ENCODE data around the gene SELENOO.
A peak's percentile ranks its signal among the peaks of the same experiment; 100 is the strongest.

SELENOO gene

DNA sequence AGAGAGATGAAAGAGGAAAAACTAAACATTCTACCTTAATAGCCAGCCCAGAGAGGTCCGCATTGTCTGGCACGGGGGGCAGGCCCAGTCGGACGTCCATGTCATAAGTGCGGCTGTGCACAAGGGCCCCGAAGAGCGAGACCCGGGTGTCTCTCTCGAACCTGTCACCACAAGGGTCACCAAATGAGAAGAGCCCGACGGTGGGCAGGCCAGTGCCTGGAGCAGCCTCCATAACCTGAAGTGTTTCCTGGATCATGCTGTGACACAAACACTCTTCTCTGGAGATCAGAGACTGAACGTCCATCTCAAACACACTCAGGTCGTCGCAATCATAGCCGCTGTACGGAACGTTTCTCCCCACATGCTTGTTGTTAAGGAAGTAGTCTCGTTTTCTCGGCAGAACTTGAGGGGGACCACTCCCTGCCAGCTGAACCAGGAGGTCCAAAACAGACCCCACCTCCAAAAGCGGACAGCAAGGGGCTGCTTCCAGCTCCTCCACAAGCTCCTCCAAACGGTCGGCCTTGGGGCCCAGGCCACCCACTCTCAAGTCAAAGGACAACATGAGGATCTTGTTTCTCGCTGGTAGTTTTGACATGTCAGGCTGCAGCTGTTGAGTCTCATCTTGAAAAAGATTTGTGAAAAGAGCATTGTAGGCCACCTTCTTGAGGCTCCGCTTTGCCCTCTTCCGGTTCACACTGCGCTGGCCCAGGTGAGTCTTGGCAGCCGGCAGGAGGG, 43.0 kb downstream of the SELENOO start:
- DNase-seq = no peak

DNA sequence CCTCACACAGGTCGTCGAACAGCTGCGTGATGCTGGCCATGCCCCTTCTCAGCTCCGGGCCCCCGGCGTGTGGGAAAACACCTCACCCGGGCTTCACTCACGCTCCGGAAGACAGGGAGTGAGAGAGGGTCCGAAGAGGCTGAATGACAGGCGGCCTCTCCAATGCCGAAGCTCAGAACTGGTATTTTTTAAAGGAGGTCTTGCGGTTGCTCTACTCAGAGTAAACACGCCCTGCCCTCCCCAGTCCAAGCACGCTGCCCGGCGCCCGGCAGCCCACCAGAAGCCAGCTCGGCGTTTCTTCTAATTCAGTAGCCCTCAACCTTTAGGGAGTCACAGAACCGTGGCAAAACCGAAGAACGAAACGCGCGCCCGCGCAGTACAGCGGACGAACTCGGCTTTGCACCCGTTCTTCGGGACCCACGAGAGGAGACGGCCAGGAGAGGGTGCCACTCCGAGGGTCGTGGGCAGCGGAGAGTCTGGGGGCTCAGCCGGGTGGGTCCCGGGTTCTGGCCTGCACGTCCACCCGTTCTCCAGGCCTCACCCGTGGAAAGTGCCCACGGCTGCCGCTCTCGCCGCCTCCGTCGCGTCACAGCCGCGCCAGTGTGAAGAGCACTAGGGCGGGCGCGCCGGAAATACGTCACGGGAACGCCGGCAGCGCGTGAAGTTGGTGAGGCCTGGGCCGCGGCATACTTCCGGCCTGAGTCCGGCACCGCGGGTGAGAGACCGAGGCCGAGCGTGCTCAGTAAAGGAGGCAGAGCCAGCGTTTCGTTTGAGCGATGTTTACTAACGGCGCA, 43.8 kb downstream of the SELENOO start, which contains the start of gene TUBGCP6:
TUBGCP6 (minus strand) TSS at position 604 of the 794 bp plus-strand sequence; CDS start at position 40, 564 bp downstream.
- DNase-seq = peak; percentile 96

DNA sequence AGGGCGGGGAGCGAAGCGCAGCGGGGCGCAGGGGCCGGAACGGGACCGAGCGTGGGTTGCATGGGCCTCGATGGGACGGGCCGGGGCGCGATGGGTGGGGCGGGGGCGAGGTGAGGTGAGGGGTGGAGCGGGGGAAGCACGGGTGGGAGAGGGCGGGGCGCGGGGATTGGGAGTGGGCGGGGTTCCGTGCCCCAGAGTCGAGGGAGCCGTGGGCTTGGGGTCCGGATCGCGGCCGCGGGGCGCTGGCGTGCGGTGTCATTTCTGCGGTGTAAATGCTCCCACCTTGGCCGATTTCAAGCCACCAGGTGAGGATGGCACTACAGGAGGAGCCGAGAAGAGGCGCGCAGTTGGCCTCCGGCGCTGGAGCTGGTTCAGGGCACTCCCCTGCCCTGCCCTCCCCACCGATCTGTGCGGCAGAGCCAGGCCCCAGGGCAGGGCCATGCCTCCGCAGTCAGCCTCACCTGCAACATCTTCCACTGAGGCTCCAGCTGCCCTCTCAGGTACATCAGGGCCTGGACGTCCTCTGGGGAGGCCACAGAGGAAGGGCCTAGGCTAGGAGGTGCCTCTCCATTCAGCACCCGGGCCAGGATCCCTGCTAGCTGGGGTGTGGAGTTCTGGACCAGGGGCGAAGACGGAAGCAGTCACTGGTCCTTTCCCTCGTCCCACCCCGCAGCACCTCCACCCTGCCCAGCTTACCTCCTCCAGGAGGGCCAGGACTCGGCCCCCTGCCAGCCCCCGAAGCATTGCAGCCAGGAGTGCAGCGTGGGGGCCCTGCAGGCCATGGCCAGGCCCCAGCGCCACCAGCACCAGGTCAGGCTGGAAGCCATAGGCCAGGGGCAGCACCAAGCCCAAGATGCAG, 44.6 kb downstream of the SELENOO start:
- DNase-seq = no peak

DNA sequence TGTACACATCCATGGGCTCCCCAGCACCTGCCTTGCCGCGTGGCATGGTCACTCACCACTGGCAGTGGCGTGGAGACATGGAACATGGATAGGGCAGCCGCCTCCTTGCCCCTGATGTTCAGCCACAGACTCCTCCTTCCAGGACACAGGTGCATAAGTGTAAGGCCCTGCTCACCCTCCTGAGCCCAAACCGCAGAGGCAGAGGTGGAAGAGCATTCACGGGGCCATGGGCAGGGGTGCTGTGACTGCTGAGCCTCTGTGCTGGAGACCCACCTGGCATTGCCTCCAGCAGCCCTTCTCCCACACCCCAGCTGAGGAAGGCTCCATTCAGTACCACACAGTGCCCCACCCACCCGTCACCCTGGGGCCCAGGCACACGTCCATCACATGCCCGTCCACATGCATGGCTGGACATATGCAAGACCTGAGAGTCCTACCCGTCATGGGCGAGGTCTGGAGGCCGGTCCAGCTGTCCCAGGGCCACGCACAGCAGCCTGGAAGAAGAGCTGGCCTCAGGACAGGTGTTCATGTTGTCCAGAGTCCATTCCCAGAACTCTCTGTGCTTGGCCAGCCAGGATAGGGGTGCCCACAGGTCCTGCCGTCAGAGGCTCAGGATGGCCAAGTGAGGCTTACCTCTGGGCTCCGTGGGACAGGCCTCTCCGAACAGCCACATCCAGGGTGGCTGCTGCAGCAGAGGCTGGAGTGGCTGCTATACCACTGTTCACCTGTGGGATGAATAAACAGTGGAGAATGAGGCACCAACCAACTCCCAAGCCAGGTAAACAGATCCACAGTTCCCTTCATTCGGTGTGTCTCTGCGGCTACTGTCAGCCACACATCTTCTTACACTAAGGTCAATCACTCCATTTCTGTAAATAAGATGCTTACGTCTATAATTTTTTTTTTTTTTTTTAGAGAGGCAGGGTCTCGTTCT, 45.7 kb downstream of the SELENOO start:
- no peak for DNase-seq

DNA sequence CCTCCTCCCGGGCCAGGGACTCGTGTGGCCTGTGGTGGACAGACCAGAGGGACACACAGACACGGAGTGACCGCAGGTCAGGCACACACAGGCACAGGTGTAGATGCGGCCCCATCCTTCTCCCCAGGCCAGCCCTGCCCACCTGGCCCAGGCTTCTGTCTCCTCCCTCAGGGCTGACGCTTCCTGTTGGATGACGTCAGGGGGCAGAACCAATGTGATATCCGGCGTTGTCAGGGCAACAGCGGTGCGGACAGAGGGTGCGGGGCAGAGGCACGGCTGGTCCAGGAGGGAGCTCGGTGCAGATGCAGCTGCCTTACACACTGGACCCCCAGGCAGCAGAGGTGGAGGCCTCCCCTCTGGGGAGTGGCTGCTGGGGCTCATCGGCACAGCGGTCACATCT, 46.9 kb downstream of the SELENOO start:
- peak; percentile 75 for DNase-seq

DNA sequence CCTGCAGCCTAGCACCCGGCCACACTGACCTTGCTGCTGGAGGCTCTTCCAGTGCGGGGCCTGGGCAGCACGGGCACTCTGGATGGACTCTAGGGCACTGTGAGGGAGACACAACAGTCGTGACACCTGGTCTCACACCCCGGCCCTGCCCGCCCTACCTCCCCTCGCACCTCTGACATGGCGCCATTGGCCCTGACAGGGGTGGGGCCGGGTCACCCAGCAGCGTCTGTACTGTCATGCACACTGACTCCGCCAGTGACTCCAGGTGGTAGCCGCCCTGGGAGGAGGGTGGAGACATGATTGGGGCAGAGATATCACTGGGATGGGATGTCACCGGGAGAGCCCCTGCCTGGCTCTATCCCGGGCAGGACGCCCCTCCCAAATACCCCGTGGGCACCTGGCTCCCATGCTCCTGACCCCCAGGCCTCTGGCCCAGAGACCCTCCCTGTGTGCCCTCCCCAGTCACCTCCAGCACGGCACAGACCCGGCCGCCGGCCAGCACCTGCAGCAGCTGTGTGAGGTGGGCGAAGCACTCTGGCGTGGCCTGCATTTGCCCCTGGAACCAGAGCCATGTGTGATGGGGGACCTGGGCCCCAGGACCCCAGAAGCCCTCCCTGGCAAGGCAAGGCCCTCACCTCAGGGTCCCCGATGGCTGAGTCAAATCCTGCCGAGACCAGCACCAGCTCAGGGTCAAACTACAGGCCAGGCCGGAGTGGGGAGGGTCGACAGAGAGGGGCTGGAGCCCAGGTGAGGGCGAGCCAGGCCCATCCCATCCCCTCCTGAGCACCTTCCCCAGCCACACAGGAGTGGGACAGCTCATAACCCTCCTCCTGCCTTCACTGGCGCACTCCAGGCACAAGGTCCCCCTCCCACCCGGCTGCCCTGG, 47.6 kb downstream of the SELENOO start:
- DNase-seq = no peak

DNA sequence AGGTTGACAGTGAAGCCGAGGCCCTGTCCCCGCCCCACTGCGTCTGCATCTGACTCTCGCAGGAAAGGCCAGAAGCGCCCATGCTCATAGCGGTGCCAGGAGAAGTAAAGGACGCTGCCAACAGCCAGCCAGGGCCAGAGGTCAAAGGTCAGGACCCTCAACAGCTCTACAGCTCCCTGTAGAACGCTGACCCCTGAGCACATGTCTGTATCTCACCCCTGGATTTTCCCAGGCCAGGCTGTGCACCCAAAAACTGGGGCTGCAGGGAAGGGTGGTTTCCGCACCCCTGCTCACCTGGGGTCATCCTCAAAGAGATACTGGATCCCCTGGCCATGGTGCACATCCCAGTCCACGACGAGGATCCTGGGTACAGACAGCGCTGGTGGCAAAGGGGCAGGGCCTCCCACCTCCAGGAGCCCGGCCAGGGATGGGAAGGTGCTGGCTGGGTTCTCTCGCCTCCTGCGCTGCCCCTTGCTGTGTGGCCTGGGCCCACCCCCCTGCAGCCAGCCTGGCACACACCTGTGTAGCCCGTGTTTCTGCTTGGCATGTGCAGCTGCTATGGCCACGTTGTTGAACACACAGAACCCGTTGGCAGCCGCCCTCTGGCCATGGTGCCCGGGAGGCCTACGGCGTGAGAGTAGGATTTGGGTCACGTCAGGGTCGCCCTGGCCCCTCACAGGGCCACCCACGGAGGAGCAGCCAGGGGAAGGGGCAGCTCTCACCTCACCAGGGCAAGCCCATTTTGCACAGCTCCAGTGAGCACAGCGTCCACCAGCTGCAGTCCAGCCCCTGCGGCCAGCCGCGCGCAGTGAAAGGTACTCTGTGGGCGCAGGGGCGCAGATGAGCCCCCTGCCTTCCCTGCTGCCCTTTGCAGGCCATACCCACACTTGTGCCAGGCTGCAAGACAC, 48.8 kb downstream of the SELENOO start:
- no peak for DNase-seq

DNA sequence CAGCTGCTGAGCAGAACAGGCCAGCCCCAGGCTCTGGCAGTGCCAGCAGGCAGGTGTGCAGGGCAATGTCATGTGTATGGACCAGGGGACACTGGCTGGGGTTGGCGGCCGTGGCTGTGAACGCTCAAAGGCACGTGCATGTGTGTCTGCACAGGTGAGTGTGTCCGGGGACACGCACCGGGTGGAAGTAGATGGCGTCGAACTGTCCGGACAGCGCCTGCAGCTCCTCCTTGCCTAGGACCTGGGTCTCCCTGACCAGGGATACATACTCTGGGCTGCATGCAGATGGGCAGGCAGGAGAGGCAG, 49.4 kb downstream of the SELENOO start:
- no peak for DNase-seq

DNA sequence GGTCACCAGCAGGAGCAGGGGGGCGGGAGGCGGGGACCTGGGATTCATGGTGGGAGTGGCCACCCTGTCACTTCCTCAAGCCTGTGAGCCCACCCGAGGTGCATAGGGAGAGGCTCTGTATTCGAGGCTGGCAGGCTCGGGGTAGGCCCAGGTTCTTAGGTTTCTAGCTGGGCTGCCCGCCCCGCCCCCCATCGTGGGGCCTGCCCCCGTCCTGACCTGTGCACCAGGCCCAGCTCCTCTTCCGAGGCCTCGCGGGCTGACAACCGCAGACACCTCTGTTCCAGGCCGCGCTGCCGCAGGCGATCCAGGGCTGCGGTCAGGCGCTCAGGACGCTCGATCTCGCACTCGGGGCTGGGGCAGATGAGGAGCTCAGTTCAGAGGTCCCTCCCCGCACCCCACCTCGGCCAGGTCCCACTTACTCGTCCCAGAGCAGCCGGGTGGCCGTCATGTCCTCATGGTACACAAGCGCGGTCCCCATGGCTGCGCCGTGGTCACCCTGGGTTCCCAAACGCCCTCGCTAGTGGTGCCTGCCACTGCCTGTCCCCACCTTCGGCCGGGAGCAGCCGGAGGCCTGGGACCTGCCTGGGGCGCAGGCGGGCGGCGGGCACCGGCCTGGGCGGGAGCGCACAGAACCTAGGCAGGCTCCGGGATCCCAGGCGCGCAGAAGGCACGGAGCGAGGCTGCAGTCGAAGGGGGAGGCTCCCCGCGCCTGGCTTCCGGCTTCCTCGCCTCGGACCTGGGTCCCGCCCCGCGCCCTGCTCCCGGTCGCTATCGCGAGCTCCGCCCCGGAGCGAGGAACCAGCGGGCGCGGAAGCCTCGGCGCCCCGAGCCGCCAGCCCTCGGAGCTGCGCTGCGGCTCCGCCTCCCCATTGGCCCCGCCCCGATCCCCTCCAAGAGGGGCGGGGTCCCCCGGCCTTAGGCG, 50.0 kb downstream of the SELENOO start, which contains the start of gene HDAC10:
HDAC10 (minus strand) TSS at position 711 of the 922 bp plus-strand sequence; CDS start at position 478, 233 bp downstream.
- DNase-seq = peak; percentile 92

DNA sequence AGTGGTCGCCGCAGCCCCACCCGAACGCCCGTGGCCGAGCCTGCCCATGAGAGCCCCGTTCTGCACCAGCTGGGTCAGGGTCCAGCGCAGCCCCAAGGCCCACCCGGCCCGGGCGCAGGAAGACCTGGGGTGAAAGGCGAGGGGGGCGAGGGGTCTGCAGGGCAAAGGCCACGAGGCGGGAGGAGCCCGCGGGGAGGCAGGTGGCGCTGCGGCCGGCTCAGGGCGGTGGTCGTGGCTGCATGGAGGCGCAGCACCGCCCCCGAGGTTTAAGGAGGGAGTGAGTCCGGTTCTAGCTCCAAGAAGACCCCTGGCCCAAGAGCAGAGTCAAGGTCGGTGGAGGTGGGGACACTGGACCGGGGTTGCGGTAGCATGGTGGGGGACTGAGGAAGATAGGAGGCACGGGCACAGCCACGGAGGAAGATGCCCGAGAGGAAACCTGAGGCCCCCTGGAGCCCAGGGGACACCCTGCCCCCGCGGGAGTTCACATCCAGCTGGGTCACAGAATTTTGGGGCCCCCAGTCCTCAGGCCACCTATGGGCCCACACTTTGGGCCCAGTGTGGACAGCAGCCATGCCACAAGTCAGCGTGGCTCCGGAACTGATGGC, 50.8 kb downstream of the SELENOO start:
- no peak for DNase-seq

DNA sequence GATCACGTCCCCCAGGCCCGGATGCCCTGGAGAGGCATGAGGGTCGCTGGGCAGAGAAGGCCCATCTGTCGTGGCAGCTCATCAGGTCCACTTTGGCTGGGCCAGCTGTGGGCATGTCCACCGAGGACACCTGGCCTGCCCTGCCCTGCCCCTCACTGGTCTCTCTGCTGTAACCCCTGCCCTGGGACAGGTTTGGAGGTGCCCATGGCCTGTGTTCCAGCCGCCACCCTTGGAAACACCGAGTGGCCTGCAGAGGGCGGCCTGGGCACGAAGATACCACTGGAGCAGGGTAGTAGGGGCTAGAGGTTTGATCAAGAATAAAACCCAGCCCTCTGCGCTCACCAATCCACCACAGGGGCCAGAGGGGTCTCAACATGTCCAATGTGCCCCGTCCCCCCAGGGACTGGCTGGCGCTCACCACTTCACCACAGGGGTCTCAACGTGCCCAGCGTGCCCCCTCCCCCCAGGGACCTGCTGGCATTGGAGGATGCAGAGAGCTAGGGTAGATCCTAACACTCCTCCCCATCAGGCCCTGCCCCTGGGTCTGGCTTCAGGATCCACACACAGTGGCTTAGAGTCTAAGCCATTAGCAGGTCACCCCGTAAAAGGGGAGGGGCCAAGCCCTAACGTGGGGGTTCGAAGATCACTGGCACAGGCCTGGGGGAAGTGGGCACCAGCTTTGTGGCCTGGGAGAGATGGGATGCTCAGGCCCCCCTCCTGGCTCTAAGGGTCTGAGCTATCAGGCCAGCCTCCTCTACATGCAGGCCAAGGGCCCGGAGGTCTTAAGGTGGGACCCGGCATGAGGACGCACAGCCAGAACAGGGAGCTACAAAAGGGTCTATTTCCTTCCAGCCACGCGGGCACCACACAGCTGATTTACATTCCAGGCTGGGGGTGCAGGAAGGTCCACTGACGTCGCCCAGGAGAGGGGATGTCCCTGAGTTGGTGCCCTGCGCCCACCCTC, 51.6 kb downstream of the SELENOO start:
- DNase-seq = peak; percentile 75

DNA sequence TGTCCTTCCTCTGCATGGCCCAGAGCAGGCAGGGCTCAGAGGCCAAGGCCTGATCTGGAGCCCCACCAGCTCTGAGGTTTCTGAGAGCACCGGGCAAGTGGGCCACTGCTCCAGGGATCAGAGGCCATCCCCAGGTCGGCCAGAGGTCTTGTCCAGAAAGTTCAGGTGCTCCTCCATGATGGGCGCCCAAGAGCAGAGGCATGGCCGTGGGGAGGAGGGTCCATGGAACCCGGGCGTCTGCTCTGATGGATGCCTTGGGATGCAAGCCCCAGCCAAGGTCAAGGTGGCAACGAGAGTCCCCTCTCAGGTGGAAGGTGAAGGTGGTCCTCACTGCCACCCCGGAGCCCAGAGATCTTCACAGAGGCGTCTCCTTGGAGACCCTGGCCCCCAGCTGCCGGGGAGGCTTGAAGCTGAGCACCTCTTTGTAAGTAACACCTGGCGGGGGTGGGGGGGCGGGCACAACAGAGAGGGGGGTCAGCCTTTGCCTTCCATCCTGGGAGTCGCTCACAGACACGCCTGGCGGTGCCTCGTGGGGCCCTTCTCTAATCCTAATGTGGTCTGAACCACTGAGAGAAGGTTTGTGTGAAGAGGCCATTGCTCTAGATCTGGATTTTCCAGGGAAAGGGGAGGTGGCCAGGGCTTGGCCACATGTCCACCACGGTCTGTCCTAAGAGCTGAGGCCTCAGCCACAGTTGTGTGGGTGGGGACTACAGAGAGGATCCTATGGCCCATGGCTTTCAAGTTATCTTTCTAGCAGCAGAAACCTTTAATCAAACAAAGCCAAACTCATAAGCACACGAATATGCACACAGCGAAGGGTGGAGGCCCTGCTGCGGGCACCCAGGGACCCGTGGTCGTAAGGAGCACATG, 52.5 kb downstream of the SELENOO start:
- DNase-seq = no peak

DNA sequence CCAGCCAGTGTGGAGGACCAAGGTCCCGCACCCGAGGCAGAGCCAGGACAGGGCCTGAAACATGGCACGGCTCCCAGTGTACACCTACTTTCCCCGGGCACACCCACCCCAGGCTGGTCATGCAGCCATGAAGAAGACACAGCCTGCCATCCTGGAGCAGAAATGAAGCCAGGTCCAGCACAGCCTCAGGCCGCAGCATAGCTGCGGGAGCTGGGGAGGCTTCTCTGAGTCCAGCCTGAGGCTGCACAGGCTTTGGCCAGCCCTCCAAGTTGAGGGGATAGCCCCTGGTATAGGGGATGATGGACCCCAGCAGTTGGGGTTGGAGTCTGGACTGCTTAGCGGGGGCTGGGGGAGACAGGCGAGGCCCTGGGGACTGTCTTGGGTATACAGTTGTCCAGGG, 53.1 kb downstream of the SELENOO start:
- DNase-seq = no peak

DNA sequence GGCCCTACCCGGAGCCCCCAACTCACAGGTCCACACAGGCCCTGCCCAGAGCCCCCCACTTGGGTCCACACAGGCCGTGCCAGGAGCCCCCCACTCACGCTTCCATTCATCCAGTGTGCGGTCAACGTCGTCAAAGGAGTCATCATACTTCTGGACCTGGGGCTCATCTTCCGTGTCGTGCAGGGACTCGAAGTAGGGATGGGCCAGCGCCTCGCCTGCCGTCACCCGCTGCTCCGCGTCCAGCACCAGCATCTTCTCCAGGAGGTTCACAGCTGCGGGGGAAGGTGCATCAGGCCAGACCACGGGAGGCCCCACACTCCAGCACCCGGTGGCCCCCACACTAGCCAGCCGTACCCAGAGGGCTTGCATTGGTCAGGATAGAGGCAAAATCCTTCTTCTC, 54.3 kb downstream of the SELENOO start:
- no peak for DNase-seq

DNA sequence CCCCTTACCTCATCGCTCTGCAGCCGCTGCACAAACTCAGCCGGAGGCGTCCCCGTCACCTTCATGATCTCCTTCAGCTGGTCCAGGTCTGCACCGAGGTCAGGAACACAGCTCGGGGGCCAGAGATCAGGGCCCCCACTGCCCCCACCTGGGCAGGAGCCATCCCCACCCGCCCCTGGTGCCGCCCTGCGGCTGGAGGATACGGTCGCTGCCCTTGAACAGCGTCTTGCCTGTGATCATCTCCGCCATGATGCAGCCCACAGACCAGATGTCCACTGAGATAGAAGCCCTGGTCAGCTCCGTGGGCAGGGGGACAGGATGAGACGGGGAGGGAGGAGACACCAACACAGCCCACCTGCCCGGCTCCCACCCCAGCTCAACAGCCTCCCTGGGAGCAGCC, 54.8 kb downstream of the SELENOO start:
- no peak for DNase-seq

DNA sequence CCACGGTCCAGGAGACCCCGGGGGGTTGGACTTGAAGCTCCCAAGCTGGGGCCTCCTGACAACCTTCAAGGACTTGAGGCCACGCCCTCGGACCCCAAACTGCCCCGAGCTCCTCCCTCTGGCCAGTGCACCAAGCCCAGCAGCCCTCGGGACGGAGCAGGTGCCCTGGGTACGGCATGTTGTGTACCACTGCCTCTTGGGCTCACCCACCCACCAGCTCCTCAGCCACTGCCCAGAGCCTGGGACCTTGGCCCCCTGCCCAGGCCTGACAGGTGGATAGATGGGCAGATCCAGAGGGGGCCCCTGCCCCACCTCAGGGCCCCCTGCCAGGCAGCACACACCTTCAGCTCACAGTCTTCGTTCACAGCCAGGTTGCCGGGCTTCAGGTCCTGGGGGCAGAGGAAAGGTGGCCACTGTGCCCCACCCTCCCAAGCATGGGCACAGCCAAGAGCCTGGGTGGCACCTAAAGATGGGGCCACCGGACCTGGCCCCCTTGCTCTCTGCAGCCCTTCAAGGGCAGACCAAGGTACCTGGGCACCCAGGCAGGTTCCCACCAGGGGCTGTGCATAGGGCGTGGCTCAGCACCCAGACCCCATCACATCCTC, 55.5 kb downstream of the SELENOO start:
- DNase-seq = no peak

All from activated CD4-positive, alpha-beta T cell treated with anti-CD3 and anti-CD28 coated beads, Interleukin-2, Interleukin-6, amounts not matched to agents 100 ng/mL and 50 ng/mL, durations not matched to agents 16 hours and 8 hours (primary cell).